Common myeloid progenitor, CD34-positive (primary cell): ENCODE data around the gene GALNT2.

Source experiments
- CTCF ChIA-PET: fragments of 350-600 bp; sonication (Branson Sonifier 250); formaldehyde crosslinking; loops from one replicate; lab custom pipeline; 2021; ENCODE audit warnings: antibody characterized with exemption; lab: Charles Lee
- POLR2A ChIA-PET: fragments of 350-600 bp; sonication (Branson Sonifier 250); formaldehyde crosslinking; loops from one replicate; lab custom pipeline; 2021; ENCODE audit warnings: antibody characterized with exemption; lab: Charles Lee
- DNase-seq, 3 donors: peaks; one replicate each; pipeline versions ENCODE4 v3.0.0 to v3.0.0-alpha.2; 2013
- H3K27ac ChIP-seq, 2 experiments: 1 replicate in 1 of 2; 2 replicates in 1 of 2; pipeline ENCODE4 v1.7.0; 2013; ENCODE audit warnings: inconsistent platforms in 2 of 2, low read length in 2 of 2, mild to moderate bottlenecking in 2 of 2, low read depth in 1 of 2, moderate library complexity in 1 of 2; ENCODE audit not compliant: severe bottlenecking in 2 of 2, insufficient read depth in 1 of 2, poor library complexity in 1 of 2
- H3K27me3 ChIP-seq, 5 experiments: replicated peaks in 2 of 5; 1 replicate in 3 of 5; 2 replicates in 2 of 5; pipeline versions ENCODE4 v1.6.1 to v1.7.0; 2013; ENCODE audit warnings: low read length in 4 of 5, mild to moderate bottlenecking in 2 of 5, moderate library complexity in 2 of 5, inconsistent platforms in 1 of 5; ENCODE audit not compliant: insufficient read depth in 5 of 5, control insufficient read depth in 4 of 5
- H3K36me3 ChIP-seq, 4 experiments: 1 replicate in 2 of 4; 2 replicates in 2 of 4; pipeline versions ENCODE4 v1.6.1 to v1.7.0; 2013; ENCODE audit warnings: low read length in 3 of 4, control low read depth in 1 of 4, mild to moderate bottlenecking in 1 of 4; ENCODE audit not compliant: control insufficient read depth in 4 of 4, insufficient read depth in 4 of 4
- H3K4me1 ChIP-seq, 4 experiments: 1 replicate in 3 of 4; 2 replicates in 1 of 4; pipeline versions ENCODE4 v1.6.1 to v1.7.1; 2013; ENCODE audit warnings: low read length in 3 of 4, mild to moderate bottlenecking in 3 of 4, control low read depth in 1 of 4, inconsistent platforms in 1 of 4, moderate library complexity in 1 of 4; ENCODE audit not compliant: control insufficient read depth in 4 of 4, insufficient read depth in 4 of 4; ENCODE audit errors: control extremely low read depth in 1 of 4
- H3K4me3 ChIP-seq, 7 experiments: 1 replicate in 4 of 7; 2 replicates in 3 of 7; pipeline versions ENCODE4 v1.5.1 to v1.7.0; 2013; ENCODE audit warnings: mild to moderate bottlenecking in 7 of 7, low read length in 6 of 7, moderate library complexity in 6 of 7, inconsistent platforms in 2 of 7, low read depth in 2 of 7, control low read depth in 1 of 7; ENCODE audit not compliant: insufficient read depth in 4 of 7, control insufficient read depth in 1 of 7; ENCODE audit errors: extremely low read depth in 1 of 7
- H3K9me3 ChIP-seq, 5 experiments: 1 replicate in 4 of 5; 2 replicates in 1 of 5; pipeline versions ENCODE4 v1.6.1 to v1.7.1; 2013; ENCODE audit warnings: low read length in 4 of 5, mild to moderate bottlenecking in 2 of 5, inconsistent platforms in 1 of 5, low read depth in 1 of 5, moderate library complexity in 1 of 5; ENCODE audit not compliant: control insufficient read depth in 4 of 5, insufficient read depth in 2 of 5; ENCODE audit errors: control extremely low read depth in 1 of 5
- WGBS: methylation state at CpG from one replicate; pipeline ENCODE4 v1.1.5; 2013; ENCODE audit not compliant: insufficient coverage; 5-methylcytosine and 5-hydroxymethylcytosine counted together

GALNT2 gene

GRCh38 chr1:230151924-230152468 is 85.0 kb downstream of the GALNT2 start:
- Histone ChIP-seq H3K9me3 (no peaks in the 10 kb centered on the region), H3K4me1 (peaks cover 12 to 85% (median 46%) of the 10 kb centered on the region in 4 experiments), H3K4me3 (no peak overlapping the region), H3K36me3 (no peaks in the 10 kb centered on the region), H3K27me3 (no peaks in the 10 kb centered on the region), H3K27ac (no peak overlapping the region)
- WGBS: 97% methylated on average over 6 of the region's 7 CpGs
- ChIA-PET CTCF (interaction anchor here (0.7 to 1.5 kb wide), 5 partner anchors 12 to 56 kb away, joined by 3 to 6 read pairs (median 3); no protein-coding TSS in a partner anchor), POLR2A (interaction anchor here (0.6 kb wide), 1 partner anchor 12 kb away, joined by 3 read pairs; no protein-coding TSS in a partner anchor)
- no peak for DNase-seq

GRCh38 chr1:230152999-230153398 is 86.0 kb downstream of the GALNT2 start:
- H3K9me3 ChIP-seq: no peaks in the 10 kb centered on the region
- no peak overlapping the region for H3K27ac ChIP-seq
- DNase-seq: no peak
- H3K4me3 ChIP-seq: no peak overlapping the region
- peaks cover 0 to 2% (median 0%) of the 10 kb centered on the region in 4 experiments for H3K36me3 ChIP-seq
- WGBS: 86% methylated on average over 3 of the region's 6 CpGs
- H3K4me1 ChIP-seq: peaks cover 8 to 84% (median 41%) of the 10 kb centered on the region in 4 experiments
- no peaks in the 10 kb centered on the region for H3K27me3 ChIP-seq
- POLR2A ChIA-PET: no interaction called here
- CTCF ChIA-PET: interaction anchor here (0.9 to 1.5 kb wide), 3 partner anchors 9 to 21 kb away, joined by 3 to 6 read pairs (median 4); no protein-coding TSS in a partner anchor

GRCh38 chr1:230153641-230154296 is 86.7 kb downstream of the GALNT2 start:
- no peaks in the 10 kb centered on the region for H3K9me3 ChIP-seq
- 84% methylated on average over 8 of the region's 11 CpGs for WGBS
- ChIA-PET POLR2A (interaction anchor here (1.0 kb wide), 1 partner anchor 8 kb away, joined by 4 read pairs; no protein-coding TSS in a partner anchor), CTCF (interaction anchor here (0.7 to 1.5 kb wide), 5 partner anchors 9 to 33 kb away, joined by 3 to 4 read pairs (median 3); no protein-coding TSS in a partner anchor)
- no peaks in the 10 kb centered on the region for H3K27me3 ChIP-seq
- H3K36me3 ChIP-seq: peaks cover 0 to 2% (median 0%) of the 10 kb centered on the region in 4 experiments
- no peak overlapping the region for H3K4me3 ChIP-seq
- peak overlapping the region in 1 of 2 experiments; percentile 31 for H3K27ac ChIP-seq
- DNase-seq: peak in 1 of 3 donors; percentile 29
- H3K4me1 ChIP-seq: peaks cover 10 to 86% (median 45%) of the 10 kb centered on the region in 4 experiments

GRCh38 chr1:230155021-230155420 is 88.0 kb downstream of the GALNT2 start:
- H3K27ac ChIP-seq: no peak overlapping the region
- no peaks in the 10 kb centered on the region for H3K27me3 ChIP-seq
- POLR2A ChIA-PET: no interaction called here
- CTCF ChIA-PET: interaction anchor here (0.9 to 3.0 kb wide), 3 partner anchors 12 to 41 kb away, joined by 3 to 15 read pairs (median 3); no protein-coding TSS in a partner anchor
- no peak overlapping the region for H3K4me3 ChIP-seq
- H3K36me3 ChIP-seq: peaks cover 0 to 5% (median 0%) of the 10 kb centered on the region in 4 experiments
- 97% methylated on average over 12 of the region's 19 CpGs for WGBS
- no peaks in the 10 kb centered on the region for H3K9me3 ChIP-seq
- DNase-seq: no peak
- H3K4me1 ChIP-seq: peaks cover 10 to 83% (median 34%) of the 10 kb centered on the region in 4 experiments

- CTCF ChIA-PET: interaction anchor here (0.9 to 3.0 kb wide), 3 partner anchors 11 to 42 kb away, joined by 3 to 15 read pairs (median 3); no protein-coding TSS in a partner anchor
- no peak overlapping the region for H3K27ac ChIP-seq
- H3K4me3 ChIP-seq: no peak overlapping the region
- peaks cover 5 to 78% (median 31%) of the 10 kb centered on the region in 4 experiments for H3K4me1 ChIP-seq
- no peaks in the 10 kb centered on the region for H3K9me3 ChIP-seq
- H3K27me3 ChIP-seq: no peaks in the 10 kb centered on the region
- H3K36me3 ChIP-seq: peaks cover 0 to 5% (median 0%) of the 10 kb centered on the region in 4 experiments
- WGBS: 75% methylated on average over 4 of the region's 5 CpGs
- POLR2A ChIA-PET: no interaction called here
- DNase-seq: peak in 2 of 3 donors; percentile 38 to 57
Observed at GRCh38 chr1:230156068-230156467, 89.0 kb downstream of the GALNT2 start.

- peaks cover 5 to 78% (median 30%) of the 10 kb centered on the region in 4 experiments for H3K4me1 ChIP-seq
- CTCF ChIA-PET: interaction anchor here (1.3 to 3.0 kb wide), 3 partner anchors 9 to 44 kb away, joined by 3 to 15 read pairs (median 4); no protein-coding TSS in a partner anchor
- no peak for DNase-seq
- no peak overlapping the region for H3K4me3 ChIP-seq
- no peaks in the 10 kb centered on the region for H3K9me3 ChIP-seq
- H3K27ac ChIP-seq: no peak overlapping the region
- no peaks in the 10 kb centered on the region for H3K27me3 ChIP-seq
- 67% methylated on average over 1 of the region's 4 CpGs for WGBS
- H3K36me3 ChIP-seq: peaks cover 0 to 5% (median 0%) of the 10 kb centered on the region in 4 experiments
- POLR2A ChIA-PET: no interaction called here
Observed at GRCh38 chr1:230156536-230156935, 89.5 kb downstream of the GALNT2 start.
